Cardiac fibroblast (primary cell): ENCODE data around the gene WDR6.
A peak's percentile ranks its signal among the peaks of the same experiment; 100 is the strongest.

Source experiments
- DNase-seq, 2 donors: peaks; one replicate each; pipeline versions ENCODE4 v3.0.0 to v3.0.0-alpha.2; 2010; ENCODE audit warnings: low read depth in 2 of 2
- H3K4me3 ChIP-seq, 2 donors: replicated peaks in 1 of 2; 1 replicate in 1 of 2; 2 replicates in 1 of 2; pipeline ENCODE4 v1.5.1; 2011; ENCODE audit warnings: low read depth in 2 of 2, low read length in 2 of 2, mild to moderate bottlenecking in 2 of 2, moderate library complexity in 1 of 2
- CTCF ChIP-seq: IDR thresholded peaks from one replicate; pipeline ENCODE4 v1.5.1; 2011; ENCODE audit warnings: low read depth, mild to moderate bottlenecking, low read length, inconsistent platforms

The WDR6 gene

DNA sequence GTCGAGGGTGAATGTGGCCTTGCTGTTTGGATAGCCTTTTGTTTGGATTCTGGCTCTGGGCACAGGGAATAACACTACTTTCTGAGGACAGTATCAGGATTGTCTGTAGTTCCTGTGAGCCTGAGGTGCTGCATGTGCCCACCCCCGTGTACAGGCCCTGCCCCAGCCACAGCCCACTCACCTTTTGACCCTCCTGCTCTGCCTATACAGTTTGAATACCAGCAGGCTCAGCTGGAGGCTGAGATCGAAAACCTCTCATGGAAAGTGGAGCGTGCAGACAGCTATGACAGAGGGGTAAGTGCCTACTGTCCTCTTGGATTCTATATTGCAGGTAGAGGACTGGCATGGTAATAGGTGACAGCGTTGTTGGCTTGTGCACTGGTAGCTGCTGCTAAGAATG is 24.5 kb upstream of the WDR6 start:
- DNase-seq, result no peak
- no peak for TF ChIP-seq CTCF
- no peak overlapping the region for H3K4me3 ChIP-seq

DNA sequence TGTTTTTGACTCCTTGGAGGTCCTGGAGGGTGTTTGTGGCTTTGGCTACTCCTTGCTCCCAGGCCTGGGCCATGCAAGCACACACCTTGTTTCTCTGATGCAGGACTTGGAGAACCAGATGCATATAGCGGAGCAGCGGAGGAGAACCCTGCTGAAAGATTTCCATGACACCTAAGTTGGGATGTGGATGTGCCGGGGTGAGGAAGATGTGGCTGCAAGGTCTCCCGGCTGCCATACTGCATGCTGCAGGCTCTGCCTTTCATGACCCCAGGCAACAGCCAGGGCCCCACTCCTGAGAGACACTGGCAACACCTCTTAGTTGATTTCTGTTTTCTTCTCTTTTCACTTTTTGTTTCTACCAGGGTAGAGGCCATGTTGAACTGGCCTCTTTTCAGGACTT is 24.1 kb upstream of the WDR6 start:
- no peak overlapping the region for H3K4me3 ChIP-seq
- TF ChIP-seq CTCF, result no peak
- DNase-seq, result no peak

GRCh38 chr3:48984663-48985062 is 22.5 kb upstream of the WDR6 start:
- no peak for DNase-seq
- no peak for TF ChIP-seq CTCF
- no peak overlapping the region for H3K4me3 ChIP-seq

DNA sequence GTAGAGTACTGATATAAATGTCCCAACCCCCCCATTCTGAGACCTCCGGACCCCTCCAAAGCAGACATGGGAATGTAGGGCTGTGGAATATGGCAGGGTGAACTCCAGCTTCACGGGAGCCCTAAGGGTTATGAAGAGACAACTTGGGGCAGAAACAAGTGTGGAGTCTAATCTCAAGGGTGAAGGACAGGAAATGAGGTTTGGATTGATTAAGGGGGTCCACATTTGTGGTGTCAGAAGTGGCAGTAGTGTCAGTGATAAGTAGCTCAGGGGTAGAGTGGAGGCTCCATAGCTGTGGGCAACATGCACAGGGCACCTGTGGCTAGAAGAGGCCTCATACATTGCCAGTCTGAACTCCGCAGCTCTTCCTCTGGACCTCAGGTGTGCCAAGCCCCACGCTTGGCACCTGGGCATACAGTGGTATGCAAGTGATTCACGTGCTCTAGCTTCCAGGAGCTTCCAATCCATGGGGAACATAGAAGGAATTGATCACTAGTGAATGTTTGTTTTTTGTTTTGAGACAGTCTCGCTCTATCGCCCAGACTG is 21.3 kb upstream of the WDR6 start:
- no peak for DNase-seq
- no peak for TF ChIP-seq CTCF
- no peak overlapping the region for H3K4me3 ChIP-seq

GRCh38 chr3:48989126-48989795 is 17.9 kb upstream of the WDR6 start:
- DNase-seq, result no peak
- peak overlapping the region; percentile 52 to 68 for H3K4me3 ChIP-seq
- no peak for TF ChIP-seq CTCF

DNA sequence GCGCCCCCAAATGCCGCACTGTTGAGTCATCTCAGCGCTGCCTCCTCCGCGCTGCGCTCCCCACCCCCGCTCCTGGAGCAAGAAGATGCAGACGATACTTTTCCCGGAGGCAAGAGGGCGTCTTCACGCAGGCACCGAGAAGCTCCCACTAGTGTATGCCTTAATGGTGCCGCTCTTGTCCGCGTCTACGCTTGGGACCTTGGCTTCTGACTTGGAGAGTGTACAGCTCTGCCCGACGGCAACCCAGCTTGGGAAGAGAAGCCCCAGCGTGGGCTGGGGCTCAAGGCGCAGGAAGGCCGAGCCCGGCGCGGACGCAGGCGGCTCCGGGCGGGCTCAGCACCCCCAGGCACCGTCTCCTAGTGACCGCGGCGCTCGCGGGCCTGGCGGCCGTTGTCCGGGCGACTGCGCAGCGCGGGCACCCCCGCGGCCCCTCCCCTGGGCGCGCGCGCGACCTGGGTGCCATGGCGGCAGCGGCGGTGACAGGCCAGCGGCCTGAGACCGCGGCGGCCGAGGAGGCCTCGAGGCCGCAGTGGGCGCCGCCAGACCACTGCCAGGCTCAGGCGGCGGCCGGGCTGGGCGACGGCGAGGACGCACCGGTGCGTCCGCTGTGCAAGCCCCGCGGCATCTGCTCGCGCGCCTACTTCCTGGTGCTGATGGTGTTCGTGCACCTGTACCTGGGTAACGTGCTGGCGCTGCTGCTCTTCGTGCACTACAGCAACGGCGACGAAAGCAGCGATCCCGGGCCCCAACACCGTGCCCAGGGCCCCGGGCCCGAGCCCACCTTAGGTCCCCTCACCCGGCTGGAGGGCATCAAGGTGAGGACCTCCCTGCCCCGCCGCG is 17.2 kb upstream of the WDR6 start, which contains the start of gene P4HTM:
P4HTM (plus strand) TSS at position 446 of the 840 bp plus-strand sequence; CDS start at position 462, 16 bp downstream.
- H3K4me3 ChIP-seq, result peak within 1 kb of the TSS; percentile 68 to 84
- peak; percentile 57 for TF ChIP-seq CTCF
- DNase-seq, result peak; percentile 92 to 96
